ENCODE measurements around the gene SMIM38.

GRCh38 chr11:69113226-69113625, 42.5 kb upstream of the SMIM38 start:
- TF ChIP-seq GATA2 (IDR thresholded peaks at IDR 0.05; ENCODE audit: low read depth, low read length): no peak
- no peak for TF ChIP-seq GATA3 (IDR thresholded peaks at IDR 0.05; ENCODE audit: low read depth, low read length)
